HG02885 (cell line): Measurements from ENCODE around the gene DTX3.
"Not testable (repeated sequence)": the region's sequence is repeated elsewhere in the genome, so short reads cannot be mapped to it uniquely, and the experiment has no call there.

Experiments
- ATAC-seq: cut with Tn5 transposase; IDR thresholded peaks from one replicate; pipeline ENCODE4 v1.9.1; 2021; ENCODE audit warnings: mild to moderate bottlenecking; ENCODE audit not compliant: unreplicated experiment, poor library complexity

DTX3 gene

GRCh38 chr12:57629897-57630471, 25.4 kb downstream of the DTX3 start:
- no peak for ATAC-seq

GRCh38 chr12:57630891-57631433, 26.3 kb downstream of the DTX3 start:
- ATAC-seq, result no peak

DNA sequence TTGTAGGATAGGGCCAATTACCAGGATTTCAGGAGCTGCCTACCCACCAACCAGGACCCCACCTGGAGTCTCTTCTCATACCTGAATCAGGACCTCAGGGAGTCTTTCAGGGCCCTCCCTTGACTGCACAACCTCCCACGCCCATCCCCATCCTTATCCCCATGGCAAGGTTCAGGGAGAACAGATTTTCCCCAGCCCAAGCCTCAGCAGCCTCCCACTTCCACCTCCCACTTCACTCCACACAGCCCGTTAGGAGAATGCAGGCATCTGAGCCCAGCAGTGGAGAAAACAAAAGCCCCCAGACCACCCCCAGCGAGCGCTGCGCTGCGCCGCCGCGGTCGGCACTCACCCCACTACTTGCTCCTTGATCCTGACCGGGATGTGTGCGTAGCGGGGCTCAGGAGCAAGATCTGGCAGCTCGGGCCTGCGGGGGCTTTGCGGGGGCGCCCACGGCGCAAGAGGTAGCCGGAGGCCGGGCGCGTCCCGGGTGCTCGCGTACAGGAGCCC, 27.0 kb downstream of the DTX3 start:
- no peak for ATAC-seq

DNA sequence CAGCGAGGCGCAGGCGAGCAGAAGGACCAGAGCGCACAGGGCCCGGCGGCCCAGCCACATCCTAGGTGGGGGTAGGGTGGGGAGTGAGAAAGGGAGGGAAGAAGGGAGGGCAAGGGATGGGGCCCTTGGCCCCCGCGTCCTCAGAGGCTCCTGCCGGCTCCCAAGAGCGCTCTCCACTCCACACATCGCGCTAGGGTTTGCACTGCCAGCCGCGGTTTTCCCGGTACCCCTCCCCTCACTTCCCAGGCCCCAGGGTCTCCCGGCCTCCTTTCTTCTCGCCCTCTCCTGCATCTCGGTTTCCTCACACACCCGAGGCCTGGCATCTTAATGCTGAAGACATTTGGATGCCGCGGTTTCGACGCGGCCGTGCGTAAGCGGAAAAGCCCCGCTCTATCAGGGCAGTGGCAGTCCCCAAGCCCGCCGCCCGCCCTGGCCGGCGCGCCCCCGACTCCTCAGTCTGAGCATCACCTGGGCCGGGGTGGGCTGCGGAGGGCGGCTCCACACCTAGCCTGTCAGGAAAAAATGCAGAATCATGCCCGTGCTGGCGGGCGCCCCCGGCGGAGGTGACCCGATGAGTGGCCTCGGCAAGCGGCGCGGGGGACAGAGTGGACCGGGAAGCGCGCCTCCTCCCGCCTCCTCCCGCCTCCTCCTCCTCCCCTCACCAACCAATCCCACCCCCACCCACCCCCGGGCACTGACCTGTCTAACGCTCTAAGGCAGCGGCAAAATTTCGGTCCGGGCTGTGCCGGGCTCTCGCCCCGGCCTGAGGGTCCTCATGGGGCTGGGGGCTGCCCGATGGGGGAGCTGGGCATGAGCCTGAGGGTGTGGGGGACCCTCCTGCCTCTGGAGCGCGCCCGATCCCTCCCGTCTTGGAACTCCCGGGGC, 27.7 kb downstream of the DTX3 start:
- peak; percentile 14 for ATAC-seq

DNA sequence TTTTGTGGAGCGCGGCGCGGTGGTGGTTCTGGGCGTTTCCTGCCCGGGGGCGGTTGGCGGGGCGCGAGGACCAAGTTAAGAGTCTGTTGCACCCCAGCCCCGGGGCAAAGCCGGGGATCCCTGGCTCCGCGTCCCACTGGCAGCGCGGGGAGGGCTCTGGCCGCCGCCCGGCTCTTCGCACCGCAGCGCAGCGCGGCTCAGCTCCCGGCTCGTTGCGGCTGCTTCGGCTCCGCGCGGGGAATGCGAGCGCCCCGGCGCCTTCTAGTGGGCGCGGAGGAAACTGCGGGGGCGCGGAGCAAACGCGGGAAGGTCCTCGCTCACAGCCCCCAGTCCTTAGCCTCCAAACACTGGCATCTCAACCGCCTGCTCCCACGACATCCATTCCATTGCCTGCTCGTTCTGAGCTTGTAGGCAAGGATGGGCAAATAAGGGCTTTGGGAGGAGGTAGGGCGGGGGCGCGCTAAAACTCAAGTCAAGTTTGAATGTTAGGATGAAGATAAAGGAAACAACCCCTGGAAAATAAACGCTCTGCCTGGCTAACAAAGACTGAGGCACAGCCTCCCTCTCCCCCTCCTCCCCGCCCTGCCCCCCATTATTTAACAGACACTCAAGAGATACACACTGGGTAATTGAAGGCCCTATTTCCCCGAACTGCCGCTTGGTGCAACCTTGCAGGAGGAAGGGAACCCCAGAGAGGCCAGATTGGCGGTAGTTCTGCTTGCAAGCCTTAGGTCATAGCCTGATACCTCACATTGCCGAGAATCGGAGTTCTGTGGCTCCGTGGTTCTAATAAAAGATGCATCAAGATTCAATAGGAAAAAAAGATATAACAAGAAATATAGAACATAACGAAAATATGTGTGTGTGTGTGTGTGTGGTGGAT, 28.6 kb downstream of the DTX3 start, which contains the start of gene B4GALNT1:
B4GALNT1 (minus strand) TSS at position 244 of the 883 bp plus-strand sequence. CDS start 1,069 bp downstream, outside the sequence.
- peak; percentile 90 for ATAC-seq

DNA sequence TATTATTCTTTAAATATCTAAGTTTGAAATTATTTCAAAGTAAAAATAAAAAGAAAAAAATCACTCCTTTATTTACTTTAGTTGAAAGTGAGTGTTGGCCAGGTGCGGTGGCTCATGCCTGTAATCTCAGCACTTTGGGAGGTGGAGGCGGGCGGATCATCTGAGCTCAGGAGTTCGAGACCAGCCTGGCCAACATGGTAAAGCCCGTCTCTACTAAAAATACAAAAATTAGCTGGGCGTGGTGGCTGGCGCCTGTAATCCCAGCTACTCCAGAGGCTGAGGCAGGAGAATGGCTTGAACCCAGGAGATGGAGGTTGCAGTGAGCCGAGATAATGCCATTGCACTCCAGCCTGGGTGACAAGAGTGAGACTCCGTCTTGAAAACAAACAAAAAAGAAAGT, 32.1 kb downstream of the DTX3 start:
- ATAC-seq, result not testable (repeated sequence)

- no peak for ATAC-seq
These were observed 32.7 kb downstream of the DTX3 start for GRCh38 chr12:57637364-57637763.

GRCh38 chr12:57638096-57638495, 33.5 kb downstream of the DTX3 start:
- no peak for ATAC-seq

DNA sequence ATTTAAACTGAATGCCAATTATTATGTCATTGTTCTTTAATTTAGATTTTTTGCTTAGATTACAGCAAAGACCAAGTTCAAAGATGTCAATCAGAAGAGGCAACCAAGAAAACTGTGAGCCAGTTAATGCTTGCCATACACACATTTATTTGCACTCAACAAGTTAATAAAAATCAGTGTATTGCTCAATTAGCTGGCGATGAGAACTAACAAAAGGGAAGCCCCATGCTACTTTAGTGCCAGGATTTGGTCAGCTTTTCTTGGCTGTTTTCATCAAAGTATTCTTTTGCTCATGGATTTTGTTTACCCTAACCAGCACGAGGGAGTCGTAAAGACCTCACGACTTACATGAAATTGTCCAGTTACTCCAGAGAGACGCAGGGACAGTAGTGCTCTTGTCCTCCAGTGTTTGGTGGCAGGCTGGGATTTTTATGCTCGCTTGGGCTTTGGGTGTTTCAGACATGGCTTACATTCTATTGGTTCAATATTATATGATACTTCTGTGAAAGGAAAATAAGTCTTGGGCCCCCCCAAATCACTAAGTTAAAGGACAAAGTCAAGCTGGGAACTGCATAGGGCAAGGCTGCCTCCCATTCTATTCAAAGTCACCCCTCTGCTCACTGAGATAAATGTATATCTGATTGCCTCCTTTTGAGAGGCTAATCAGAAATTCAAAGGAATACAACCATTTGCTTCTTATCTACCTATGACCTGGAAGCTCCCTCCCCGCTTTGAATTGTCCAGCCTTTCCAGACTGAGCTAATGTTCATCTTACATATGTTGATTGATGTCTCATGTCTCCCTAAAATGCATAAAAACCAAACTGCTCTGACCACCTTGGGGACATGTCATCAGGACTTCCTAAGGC, 35.8 kb downstream of the DTX3 start:
- no peak for ATAC-seq

DNA sequence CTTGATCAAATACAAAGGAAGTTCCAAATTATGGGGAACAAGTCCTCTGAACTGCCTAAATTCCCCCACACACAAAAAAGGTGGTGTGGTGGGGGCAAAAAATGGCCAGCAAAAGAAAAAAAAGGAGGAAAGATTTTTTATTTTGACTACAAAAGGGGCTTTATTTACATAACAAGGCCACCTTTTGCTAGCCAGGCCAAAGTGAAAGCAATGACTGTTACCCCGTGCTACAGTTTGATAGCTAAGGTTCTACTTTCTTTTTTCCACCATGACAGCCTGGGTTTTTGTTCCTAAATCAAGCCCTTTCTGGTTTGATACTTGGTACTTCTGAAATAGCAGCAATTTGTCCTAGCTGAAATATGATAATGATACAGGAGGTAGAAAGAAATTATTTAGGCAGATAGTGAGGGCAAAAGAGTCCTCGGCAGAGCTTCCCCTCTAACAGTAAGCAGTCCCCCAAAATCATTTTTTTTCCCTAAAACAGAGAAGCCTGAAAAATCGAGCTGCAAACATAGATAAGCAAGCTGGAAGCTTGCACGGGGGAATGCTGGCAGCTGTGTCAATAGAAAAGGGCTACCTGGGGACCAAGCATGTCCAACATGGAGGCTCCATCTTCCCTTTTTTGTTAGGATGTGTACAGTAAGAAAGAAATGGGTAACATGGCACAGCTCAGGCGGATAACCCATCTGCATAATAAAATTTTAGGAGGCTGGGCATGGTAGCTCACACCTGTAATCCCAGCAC, 37.2 kb downstream of the DTX3 start:
- no peak for ATAC-seq

GRCh38 chr12:57645990-57646658, 41.5 kb downstream of the DTX3 start:
- not testable (repeated sequence) for ATAC-seq

- not testable (repeated sequence) for ATAC-seq
These were observed 42.0 kb downstream of the DTX3 start for GRCh38 chr12:57646659-57647049.

DNA sequence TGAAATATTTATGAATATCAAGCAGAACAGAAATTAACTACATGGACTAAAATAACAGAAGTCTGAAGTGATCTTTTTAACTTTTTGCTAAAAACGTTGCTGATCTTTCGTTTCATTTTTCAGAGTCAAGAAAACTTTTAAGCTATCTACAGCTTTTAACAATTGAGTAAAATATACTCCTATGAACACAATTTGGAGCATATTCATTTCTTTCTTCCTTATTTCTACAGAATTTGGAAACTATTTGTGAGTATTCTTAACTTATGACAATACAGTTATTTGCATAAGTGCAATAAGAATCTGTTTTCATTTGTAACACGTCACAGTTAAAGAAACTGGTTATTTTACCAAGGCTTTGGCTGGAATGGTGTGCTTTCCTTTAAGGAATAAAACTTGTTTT, 49.4 kb downstream of the DTX3 start:
- ATAC-seq, result no peak

GRCh38 chr12:57655541-57656240, 51.1 kb downstream of the DTX3 start:
- ATAC-seq, result no peak

DNA sequence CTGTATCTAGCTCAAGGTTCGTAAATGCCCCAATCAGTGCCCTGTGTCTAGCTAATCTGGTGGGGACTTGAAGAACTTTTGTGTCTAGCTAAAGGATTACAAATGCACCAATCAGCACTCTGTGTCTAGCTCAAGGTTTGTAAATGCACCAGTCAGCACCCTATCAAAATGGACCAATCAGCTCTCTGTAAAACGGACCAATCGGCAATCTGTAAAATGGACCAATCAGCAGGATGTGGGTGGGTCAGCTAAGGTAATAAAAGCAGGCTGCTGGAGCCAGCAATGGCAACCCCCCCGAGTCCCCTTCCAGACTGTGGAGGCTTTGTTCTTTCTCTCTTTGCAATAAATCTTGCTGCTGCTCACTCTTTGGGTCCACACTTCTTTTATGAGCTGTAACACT, 51.8 kb downstream of the DTX3 start:
- not testable (repeated sequence) for ATAC-seq

DNA sequence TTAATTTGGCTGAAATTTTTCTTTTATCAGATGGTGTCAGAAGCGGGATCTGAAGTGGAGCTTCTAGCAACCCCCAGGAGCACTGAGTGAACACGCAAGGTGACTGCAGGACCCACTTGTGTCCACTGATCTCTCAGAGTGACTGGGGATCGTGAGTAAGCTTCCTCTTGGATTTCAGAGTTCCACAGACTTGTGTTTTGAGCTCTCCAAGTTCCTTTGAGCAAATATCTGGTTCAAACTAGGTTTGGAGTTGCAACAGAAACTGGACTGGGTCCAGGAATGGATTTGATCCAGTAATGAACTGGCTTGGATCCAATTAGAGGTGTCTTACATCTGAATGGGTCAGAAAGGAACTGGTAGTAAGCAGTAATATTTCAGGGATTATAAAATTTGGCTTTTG, 53.1 kb downstream of the DTX3 start:
- ATAC-seq, result no peak

GRCh38 chr12:57658890-57659289, 54.3 kb downstream of the DTX3 start:
- ATAC-seq, result no peak
